Lower leg skin (tissue), 3 donors: ENCODE measurements around the gene LITAFD.

ENCODE experiments used
- POLR2A ChIP-seq, 2 donors: fragments of 450-650 bp; IDR thresholded peaks; one replicate each; pipeline ENCODE4 v1.6.1; 2016 to 2017; ENCODE audit warnings: antibody characterized with exemption in 2 of 2, mild to moderate bottlenecking in 1 of 2, moderate library complexity in 1 of 2
- TF ChIP-seq, protein P1 (sequence below), 3 donors: fragments of 450-650 bp; IDR thresholded peaks; one replicate each; pipeline ENCODE4 v1.5.1; 2016; ENCODE audit warnings: antibody characterized with exemption in 3 of 3, mild to moderate bottlenecking in 3 of 3, moderate library complexity in 2 of 3

DNA sequence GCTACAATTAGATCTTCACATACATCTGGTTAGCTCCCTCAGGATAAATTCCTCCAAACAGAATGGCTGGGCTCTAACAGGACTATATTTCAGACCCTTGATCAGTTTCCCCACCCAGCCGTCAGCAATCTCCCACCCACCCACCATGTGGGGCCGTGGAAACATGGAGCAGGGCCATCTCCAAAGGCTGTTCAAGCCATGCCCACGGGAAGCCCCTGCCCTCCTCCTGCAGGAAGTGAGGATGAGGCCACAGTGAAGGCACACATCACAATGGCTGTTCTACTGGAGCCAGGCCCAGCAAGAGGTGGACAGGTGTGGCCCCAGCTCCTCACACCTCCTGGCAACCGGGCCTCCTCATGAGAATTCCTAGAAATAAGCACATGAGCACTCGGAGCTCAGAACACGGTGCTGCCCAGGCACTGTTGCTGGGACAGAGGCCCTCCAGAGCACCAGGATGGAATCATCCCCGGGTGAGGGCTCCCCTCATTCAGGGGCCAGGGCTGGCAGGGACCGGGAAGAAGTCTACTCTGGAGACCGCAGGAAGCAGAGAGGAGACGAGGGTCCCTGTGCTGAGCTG lies at the start of gene LITAFD:
- TF ChIP-seq, protein P1, sequence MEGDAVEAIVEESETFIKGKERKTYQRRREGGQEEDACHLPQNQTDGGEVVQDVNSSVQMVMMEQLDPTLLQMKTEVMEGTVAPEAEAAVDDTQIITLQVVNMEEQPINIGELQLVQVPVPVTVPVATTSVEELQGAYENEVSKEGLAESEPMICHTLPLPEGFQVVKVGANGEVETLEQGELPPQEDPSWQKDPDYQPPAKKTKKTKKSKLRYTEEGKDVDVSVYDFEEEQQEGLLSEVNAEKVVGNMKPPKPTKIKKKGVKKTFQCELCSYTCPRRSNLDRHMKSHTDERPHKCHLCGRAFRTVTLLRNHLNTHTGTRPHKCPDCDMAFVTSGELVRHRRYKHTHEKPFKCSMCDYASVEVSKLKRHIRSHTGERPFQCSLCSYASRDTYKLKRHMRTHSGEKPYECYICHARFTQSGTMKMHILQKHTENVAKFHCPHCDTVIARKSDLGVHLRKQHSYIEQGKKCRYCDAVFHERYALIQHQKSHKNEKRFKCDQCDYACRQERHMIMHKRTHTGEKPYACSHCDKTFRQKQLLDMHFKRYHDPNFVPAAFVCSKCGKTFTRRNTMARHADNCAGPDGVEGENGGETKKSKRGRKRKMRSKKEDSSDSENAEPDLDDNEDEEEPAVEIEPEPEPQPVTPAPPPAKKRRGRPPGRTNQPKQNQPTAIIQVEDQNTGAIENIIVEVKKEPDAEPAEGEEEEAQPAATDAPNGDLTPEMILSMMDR (IDR thresholded peaks at IDR 0.05) = no peak
- no peak for TF ChIP-seq POLR2A (IDR thresholded peaks at IDR 0.05)
